ENCODE results near the gene ELSPBP1.
"Not testable (repeated sequence)": the region's sequence is repeated elsewhere in the genome, so short reads cannot be mapped to it uniquely, and the experiment has no call there.

Gene ELSPBP1

GRCh38 chr19:48043675-48044258 is 49.3 kb downstream of the ELSPBP1 start, which contains the start of gene CABP5:
Gene CABP5, minus strand, starts transcription at chr19:48044079. Its CDS starts 157 bp downstream, at chr19:48043922.
- no peak for DNase-seq

GRCh38 chr19:48044561-48044960 is 50.1 kb downstream of the ELSPBP1 start:
- no peak for DNase-seq

DNA sequence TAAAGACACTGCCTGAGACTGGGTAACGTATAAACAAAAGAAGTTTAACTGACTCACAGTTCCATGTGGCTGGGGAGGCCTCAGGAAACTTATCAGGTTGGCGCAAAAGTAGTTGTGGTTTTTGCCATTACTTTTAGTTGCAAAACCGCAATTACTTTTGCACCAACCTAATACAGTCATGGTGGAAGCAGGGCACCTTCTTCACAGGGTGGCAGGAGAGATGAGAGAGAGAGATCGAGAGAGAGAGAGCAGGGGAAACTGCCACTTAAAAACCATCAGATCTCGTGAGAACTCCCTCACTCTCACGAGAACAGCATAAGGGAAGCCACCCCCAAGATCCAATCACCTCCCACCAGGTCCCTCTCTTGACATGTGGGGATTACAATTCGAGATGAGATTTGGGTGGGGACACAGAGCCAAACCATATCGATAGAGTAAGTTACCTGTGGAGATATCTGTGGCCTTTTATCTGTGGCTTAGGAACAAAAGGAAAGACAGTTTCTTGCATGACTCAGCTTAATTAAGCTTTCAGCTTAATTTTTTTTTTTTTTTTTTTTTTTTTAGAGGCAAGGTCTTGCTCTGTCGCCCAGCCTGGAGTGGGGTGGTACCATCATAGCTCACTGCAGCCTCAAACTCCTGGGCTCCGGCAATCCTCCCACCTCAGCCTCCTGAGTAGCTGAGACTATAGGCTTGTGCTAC is 57.1 kb downstream of the ELSPBP1 start:
- no peak for DNase-seq

DNA sequence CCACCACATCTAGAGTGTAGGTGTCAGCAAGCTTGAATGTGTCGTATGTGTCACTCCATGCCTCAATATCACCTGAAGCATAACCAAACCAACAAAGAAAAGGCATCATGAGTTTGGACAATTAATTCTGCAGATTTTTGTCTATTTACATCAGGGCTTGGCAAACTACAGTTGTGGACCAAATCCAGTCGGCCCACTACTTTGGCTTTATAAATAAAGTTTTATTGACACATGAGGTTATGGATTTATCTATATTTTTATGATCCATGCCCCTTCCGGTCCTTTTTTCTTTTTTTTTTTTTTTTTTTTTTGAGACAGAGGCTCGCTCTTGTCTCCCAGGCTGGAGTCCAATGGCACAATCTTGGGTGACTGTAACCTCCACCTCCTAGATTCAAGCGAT is 58.6 kb downstream of the ELSPBP1 start:
- no peak for DNase-seq

DNA sequence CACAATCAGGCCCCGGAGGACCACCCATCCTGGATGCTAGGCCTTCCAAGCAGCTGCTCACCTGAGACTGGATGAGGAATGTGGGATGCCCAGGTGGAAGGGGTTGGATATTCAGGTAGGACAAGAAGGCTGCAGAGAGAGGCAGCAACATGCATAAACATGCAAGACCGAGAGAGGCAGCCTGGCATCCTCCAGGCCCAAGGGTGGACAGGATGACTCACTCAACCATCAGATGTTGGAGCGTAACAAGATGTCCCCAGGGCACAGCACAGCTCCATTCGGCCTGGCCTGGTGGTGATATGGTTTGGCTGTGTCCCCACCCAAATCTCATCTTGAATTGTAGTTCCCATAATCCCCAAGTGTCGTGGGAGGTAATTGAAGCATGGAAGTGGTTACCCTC is 59.4 kb downstream of the ELSPBP1 start:
- no peak for DNase-seq

DNA sequence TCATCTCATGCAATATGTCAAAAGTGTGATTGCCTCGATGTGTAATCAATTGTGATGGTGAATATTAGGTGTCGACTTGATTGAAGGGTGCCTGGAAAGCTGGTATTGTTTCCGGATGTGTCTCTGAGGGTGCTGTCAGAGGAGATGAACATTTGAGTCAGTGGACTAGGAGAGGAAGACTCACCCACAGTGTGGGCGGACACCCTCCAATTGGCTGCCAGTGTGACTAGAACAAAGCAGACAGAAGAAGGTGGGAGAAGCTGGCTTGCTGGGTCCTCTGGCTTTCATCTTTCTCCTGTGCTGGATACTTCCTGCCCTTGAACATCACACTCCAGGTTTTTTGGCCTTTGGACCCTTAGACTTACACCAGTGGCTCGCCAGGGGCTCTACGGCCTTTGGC is 64.9 kb downstream of the ELSPBP1 start:
- DNase-seq, result no peak

DNA sequence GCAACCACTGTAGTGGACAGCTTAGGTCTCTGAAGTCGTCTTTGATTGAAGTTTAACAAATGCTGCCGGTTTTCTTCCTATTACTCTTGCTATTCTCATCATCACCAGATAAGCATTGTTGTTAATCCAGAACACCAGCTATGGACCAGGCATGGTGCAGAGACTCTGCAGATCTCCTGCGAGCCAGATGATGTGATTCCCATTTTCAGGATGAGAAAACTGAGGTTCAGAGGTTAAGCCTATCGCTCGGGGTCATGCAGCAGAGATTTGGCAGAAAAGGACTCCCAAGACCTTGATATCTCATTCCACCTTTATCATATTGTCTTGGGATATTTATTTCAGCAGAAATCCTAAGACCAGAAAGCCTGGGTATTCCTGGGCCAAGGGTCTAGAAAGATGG is 65.9 kb downstream of the ELSPBP1 start:
- no peak for DNase-seq

- DNase-seq, result no peak
Measured at GRCh38 chr19:48061401-48062344, 67.2 kb downstream of the ELSPBP1 start.

GRCh38 chr19:48064509-48064908 is 70.1 kb downstream of the ELSPBP1 start:
- DNase-seq, result no peak

DNA sequence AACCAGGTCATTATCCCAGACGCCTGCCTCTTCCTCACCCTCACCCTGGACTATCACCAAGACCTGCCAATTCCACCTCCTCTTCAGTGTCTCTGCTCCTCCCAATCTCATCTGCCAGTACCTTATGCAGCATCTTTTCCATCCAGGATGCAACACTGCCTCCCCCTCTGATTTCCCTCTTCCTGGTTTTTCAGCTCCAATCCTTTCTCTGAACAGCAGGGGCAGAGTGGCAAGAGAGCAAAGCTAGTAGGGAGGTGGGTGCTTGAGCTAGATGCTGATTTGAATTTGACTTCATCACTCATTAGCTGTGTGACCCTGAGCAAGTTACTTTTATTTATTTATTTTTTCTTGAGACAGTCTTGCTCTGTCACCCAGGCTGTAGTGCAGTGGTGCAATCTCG is 75.0 kb downstream of the ELSPBP1 start:
- no peak for DNase-seq

DNA sequence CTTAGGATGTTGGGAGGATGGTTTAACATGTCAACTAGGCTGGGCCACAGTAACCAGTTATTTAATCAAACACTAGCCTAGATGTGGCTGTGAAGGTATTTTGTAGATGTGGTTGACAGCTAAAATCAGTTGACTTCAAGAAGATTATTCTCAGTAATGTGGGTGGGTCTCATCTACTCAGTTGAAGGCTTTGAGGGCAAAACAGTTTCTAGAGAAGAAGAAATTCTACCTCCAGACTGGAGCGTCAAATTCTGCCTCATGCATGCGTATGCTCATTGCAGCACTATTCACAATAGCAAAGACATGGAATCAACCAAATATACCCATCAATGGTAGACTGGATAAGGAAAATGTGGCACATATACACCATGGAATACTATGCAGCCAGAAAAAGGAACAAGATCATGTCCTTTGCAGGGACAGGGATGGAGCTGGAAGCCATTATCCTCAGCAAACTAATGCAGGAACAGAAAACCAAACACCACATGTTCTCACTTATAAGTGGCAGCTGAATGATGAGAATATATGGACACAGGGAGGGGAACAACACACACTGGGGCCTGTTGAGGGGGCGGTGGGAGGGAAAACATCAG is 75.8 kb downstream of the ELSPBP1 start:
- DNase-seq, result not testable (repeated sequence)

All from NK-92 treated with Interleukin-12 subunit alpha and Interleukin-12 subunit beta, amount 100 ng/mL, for 24 hours (cell line).